ENCODE measurements around the gene SLC25A17.
"Not testable (repeated sequence)": the region's sequence is repeated elsewhere in the genome, so short reads cannot be mapped to it uniquely, and the experiment has no call there.

SLC25A17 gene, protein sequence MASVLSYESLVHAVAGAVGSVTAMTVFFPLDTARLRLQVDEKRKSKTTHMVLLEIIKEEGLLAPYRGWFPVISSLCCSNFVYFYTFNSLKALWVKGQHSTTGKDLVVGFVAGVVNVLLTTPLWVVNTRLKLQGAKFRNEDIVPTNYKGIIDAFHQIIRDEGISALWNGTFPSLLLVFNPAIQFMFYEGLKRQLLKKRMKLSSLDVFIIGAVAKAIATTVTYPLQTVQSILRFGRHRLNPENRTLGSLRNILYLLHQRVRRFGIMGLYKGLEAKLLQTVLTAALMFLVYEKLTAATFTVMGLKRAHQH

DNA sequence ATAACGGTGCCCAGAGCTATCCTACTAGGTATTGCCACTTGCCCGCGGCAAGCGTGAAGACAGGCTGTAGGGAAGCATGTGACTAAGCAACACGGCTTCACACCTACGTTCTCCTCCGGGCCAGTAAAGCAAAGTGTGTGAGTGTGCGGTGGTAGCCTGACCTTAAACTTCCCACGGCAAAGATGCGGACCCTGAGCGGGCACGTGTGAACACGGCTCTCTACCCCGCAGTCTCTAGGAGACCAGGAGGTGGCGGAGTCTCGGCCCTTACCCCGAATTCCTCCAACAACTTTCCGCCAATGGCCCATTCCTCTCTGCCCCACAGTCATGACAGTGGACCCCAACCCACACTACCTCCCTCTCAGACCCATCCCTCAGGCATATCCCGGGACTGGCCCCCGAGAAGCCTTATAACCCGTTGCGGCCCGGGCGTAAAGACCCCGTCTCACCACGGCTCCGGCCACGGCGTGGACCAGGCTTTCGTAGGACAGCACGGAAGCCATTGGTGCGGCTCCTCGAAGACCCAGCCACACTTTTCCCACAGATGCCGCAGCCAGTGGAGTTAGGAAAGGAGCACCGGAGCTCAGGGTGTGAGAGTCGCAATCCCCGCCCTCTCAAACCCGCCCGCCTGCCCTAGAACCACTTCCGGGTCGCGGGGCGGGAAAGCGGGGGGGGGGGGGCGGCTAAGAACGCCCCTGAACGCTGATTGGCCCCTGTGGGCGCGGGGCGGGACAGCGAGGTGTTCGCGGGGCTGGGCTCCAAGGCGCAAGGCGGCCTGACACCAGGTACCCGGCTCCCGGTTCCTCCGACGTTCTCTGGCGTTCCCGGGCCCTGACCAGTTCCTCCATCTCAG is at the start of gene SLC25A17:
Gene SLC25A17 (minus strand): TSS at position 600 of the 852 bp plus-strand sequence. CDS start 98 bp downstream, at position 502.
- DNase-seq (ENCODE audit: low spot score), result peak; percentile 89

DNA sequence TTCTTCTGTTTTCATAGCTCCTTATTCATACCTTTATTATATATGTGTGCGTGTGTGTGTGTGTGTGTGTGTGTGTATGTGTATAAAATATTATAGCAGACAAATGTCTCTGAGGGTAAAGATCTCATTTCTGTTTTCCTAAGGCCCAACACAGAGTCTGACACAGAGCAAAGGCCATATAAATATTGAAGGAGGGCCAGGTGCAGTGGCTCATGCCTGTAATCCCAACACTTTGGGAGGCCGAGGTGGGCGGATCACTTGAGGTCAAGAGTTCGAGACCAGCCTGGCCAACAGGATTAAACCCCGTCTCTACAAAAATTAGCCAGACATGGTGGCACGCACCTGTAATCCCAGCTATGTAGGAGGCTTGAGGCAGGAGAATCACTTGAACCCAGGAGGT is 49.2 kb upstream of the SLC25A17 start:
- DNase-seq (ENCODE audit: low spot score), result not testable (repeated sequence)

DNA sequence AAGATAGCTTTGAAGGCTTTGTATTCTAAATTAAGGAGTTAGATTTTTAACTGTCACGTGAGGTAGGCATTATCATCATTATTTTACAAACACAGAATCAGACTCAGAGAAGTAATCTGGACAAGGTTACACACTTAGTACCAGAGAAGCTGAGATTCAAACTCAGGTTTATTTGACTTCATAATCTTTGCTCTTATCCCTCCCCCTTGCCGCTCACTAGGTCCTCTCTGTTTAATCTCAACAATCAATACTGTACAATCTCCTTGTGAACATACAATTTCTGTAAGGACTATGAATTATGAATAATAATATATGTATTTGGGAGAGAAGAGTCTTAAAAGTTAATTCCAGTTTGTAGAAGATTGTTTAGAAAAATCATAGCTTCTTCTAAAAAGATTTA is 48.0 kb upstream of the SLC25A17 start:
- no peak for DNase-seq (ENCODE audit: low spot score)

DNA sequence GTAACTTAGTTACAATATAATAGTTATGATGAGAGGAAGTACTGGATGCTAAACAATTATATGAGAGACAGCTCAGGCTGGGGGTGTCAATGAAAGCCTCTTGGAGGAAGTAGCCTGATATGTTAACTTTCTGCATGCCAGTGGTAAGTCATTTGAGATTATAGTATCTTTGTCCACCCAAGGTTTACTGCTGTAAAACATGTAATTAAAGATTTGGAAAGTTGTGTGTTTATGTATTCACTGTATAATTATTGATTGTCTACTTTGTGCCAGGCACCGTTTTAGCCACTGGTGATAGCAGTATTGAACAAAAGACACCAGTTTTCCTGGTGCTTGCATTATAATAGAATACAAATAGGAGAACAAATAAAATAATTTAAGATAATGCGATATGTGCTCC is 43.4 kb upstream of the SLC25A17 start:
- no peak for DNase-seq (ENCODE audit: low spot score)

DNA sequence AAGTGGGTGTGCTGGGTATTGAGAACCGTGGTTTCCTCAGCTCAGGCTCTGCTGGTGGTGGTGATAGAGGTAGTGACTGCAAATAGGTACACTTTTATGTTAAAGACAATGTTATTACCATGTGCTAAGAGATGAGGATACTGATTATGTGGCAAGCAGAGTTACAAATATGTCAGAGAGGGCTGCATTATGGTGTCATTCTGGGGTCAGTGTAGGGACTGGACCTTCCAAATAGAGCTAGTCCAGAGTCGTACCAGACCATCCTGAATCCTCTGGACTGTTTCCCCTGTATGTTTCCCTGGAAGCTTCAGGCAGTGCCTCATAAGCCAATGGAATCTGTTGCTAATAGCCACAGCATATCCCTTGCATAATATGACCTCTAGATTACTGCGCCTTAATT is 42.9 kb upstream of the SLC25A17 start, which contains the start of gene DNAJB7:
Gene DNAJB7 (minus strand): TSS at position 101 of the 400 bp plus-strand sequence. CDS start 119 bp downstream, outside the sequence.
- DNase-seq (ENCODE audit: low spot score), result no peak

DNA sequence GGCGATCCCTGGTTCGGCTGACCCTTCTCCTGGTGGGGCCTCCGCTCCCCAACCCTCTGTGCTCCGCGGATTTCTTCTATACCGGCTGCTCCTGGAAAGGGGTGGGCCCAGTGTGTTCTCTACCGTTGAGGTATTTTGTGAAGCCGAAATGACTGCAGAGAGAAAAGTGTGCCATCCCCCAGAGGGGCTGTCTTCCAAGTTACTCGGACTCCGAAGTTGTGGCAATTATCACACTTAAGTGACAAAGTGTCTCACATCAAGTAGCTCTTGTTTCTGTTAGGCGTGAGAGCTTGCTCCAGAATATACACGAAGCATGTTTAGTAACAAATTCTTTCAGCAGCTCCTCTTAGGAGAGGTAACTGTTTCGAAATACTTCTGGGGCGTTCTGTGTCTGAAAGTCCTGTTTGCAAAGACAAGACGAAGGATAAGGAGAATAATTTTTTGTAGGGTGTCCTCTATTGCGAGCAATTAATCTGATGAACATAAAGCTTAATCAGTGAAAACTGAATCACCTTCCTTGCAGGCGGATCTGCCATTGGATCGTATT is 38.2 kb upstream of the SLC25A17 start:
- no peak for DNase-seq (ENCODE audit: low spot score)

DNA sequence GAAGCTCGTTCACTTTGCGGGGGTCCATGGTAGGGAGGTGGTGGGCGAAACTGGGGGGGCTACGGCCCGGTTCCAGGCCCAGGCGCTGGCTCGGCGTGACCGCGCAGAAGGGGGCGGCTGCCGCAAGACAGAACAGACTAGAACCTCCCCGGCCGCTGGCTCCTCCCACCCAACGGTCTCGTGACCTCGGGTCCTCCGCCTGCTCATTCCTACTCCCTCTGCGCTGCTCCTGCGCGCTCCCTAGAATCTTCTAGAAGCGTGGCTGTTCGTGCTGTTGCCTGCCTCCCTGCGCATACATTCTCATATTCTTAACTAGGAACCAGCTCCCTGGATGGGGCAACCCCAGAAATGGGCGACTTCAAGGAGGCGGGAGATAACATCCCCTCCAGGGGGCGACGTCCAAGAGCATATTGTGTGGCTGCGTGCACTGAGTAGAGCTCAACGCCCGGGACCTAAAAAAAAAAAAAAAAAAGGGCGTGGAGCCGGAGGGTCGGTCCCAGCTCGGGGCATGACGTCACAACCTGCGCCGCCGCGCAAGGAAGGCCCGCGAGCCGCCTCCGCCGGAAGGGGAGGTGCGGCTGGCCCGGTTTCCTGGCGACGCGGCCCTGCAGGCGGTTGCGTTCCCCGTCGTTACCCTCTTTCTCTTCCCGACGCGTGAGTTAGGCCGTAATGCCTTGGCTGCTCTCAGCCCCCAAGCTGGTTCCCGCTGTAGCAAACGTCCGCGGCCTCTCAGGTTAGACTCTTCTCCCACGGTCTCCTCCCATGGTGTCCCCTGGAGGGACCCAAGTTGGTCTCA is 37.6 kb upstream of the SLC25A17 start, which contains the start of the genes ST13 and XPNPEP3:
Gene ST13 (minus strand): TSS at position 127 of the 796 bp plus-strand sequence. CDS start 99 bp downstream, at position 28.
Gene XPNPEP3 (plus strand): TSS at position 636 of the 796 bp plus-strand sequence. CDS start 34 bp downstream, at position 670.
- peak; percentile 97 for DNase-seq (ENCODE audit: low spot score)

DNA sequence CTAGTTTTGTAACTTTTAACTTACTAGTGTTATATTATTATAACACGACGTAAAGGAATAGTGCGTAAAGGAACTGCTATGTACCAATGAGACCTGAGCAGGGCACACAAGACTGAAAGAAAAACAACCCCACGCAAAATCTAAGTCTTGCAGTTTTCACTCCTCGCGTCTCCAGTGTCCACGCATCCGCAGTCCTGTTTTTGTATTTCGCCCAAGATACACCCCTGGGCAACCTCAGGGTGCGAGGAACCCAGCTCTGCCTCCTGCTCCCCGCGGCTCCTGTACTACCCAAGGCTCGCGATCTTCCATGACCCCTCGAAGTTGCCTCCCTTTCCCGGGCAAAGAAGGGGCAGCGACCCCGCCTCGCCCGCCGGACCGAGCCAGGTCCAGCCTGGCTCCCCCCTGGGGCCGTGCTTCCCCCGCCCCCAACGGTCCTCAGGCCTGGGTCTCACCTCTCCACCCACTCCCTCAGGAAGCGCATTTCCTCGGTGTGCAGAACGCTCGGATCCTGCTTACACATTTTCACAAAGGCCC is 36.9 kb upstream of the SLC25A17 start:
- peak; percentile 56 for DNase-seq (ENCODE audit: low spot score)

DNA sequence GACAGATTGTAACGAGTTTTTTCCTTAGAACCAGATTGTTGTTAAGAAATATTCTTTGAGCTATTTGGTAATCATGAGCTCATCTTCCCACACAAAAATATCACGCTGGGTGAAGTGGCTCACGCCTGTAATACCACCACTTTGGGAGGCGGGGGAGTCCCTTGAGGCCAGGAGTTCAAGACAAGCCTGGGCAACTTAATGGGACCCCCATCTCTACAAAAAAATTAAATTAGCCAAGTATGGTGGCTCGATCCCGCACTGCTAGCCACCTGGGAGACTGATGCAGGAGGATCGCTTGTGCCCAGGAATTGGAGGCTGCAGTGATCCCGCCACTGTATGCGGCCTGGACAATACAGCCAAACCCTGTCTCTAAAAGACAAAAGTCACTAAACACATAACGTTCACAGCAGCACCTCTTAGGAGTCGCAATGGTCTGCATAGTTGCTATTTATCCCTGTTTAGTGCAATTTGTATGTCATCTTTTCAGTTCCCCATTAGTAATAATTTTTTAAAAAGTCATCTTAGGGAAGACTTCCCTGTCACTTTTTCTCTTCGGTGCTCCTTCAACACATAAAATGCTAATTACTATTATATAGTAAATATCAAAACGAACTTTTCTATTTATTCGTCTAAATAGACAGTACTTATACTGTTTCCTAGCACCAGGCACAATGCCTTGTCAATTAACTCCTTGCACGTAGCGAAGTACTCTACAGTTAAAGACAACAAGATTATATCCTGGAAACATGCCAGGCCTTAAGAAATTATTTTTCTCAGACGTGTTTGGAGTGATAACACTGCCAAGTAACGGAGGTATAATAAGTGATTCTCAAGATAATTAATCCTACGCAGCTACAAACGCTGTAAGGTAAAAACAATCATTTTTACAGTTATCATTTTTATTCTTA is 36.2 kb upstream of the SLC25A17 start:
- DNase-seq (ENCODE audit: low spot score), result peak; percentile 32

DNA sequence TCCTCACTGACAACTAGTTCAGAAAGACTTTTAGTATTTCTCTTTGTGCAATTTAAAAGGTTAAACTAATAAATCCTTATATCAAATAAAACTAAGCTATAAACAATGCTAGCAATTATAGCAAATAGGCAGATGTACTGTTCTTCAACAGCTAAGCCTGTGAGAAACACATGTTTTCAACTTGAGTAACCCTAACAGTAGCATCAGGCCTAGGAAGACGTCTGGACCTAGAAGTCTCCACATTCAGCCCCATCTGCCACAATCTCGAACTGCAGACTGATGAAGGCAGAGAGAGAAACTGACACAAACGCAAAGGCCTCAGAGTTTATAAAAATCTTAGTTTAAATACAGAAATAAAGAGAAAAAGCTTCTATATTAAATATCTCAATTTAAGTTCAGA is 34.8 kb upstream of the SLC25A17 start:
- DNase-seq (ENCODE audit: low spot score), result no peak

DNA sequence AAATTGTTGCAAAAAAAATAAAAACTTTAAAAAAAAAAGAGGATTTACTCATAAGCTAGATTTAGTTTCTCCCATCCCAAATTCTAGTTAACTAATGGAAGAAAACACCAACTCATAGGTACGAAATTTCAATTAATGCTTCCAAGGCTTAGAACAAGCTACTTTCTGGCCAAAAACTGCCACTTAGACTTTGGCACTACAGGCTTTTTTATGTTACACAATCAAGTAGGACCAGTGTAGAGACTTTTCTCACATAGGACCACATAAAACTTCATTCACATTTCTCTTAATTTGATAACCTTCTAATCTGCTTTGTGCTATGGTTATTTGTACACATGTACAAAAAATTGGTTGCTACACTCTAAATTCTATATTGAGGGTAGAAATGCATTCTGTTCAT is 34.2 kb upstream of the SLC25A17 start:
- no peak for DNase-seq (ENCODE audit: low spot score)

DNA sequence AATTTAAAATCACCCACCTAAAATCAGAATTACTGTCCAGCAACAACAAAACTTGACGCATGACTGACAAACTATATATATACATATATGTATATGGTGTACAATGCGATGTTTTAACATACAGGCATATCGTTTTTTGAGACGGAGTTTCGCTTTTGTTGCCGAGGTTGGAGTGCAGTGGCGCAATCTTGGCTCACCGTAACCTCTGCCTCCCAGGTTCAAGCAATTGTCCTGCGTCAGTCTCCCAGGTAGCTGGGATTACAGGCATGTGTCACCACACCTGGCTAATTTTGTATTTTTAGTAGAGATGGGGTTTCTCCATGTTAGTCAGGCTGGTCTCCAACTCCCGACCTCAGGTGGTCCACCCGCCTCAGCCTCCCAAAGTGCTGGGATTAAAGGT is 26.7 kb upstream of the SLC25A17 start:
- not testable (repeated sequence) for DNase-seq (ENCODE audit: low spot score)

DNA sequence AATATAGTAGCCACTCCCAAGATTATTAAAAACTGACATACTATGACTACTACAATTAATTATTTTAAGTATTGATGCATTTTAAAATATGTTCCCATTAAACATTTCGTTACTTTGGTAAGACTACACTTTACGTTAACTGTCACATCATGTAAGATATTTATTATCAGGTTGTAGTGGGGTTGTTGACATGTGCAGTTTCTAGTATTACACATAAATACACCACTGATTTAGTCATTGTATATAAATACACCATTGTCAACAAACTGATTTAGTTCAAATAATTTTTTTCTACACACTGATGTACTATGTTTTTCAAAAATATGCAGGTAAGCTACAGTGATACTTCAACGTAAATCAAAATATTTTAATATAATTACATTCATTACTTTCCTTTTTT is 25.8 kb upstream of the SLC25A17 start:
- DNase-seq (ENCODE audit: low spot score), result no peak

DNA sequence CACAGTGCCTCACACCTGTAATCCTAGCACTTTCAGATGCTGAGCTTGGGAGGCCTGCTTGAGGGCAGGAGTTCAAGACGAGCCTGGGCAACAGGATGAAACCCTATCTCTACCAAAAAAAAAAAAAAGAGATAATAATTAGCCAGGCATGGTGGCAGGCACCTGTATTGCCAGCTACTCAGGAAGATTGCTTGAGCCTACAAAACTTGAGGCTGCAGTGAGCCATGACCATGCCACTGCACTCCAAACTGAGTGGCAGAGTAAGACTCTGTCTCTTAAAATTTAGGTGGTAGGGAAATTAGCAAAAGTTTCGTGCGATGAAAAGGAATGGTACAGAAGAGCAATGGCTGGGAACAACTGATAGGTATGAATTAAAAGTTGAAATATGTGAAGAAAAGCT is 19.3 kb upstream of the SLC25A17 start:
- DNase-seq (ENCODE audit: low spot score), result no peak

DNA sequence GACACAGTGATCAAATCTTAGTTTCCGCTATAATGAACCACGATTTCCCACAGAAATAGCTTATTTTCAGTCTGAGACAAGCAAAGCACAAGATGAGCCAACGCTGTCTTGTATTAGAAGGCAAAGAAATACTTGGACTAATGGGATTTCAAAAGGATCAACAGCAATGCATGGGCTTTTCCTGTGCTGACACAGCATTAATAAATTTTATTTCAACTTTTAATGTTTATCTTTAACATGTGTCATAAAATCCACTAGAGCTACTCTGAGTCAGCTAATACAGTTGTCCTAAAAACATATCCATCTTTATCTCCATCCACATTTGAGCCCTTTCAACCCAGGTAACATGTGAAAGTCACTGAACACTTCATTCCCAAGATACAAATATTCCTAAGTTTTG is 15.5 kb upstream of the SLC25A17 start:
- no peak for DNase-seq (ENCODE audit: low spot score)

DNA sequence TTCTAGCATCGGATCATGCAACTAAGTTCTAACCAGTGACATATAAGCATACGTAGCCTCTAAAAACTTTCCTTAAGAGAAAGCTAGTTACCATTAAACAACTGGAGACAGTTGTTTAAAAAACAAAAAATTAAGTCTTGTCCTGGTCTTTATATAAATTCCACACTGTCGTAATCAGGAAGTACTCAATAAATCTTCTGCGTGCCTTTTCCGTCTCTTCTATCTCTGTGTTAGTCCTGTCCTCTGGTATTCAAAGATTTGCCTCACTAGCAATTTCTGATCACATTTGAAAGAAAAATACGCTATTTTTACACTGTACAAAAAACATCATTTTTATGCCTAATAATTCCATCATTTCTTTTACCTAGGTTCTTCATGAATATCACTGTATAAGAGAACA is 10.0 kb upstream of the SLC25A17 start:
- no peak for DNase-seq (ENCODE audit: low spot score)

DNA sequence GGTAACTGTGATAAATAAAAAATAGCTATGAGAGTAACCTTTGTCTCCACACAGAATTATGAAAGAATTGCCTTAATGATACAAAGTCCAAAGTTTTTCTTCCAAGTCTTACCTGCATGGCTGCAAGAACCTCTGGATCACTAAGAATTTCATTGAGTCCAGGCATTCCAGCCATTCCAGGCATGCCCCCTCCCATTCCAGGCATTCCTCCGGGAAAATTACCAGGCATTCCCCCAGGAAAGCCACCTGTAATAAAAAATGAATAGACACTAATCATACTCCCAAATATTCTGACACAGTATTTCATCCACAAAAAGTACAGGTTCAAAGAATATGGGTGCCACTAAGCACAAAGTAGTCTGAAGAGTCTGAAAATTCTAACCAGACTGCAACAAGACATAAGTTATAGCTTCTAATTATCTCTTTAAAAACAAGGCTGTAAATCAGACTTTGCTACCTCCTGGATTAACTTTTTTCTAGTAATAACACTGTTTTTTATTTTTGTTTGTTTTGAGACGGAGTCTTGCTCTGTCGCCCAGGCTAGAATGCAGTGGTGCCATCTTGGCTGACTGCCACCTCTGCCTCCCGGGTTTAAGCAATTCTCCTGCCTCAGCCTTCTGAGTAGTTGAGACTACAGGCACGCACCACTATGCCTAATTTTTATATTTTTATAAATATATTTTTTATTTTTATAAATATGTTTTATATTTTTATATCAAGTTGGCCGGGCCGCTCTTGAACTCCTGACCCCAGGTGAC is 8.0 kb upstream of the SLC25A17 start:
- no peak for DNase-seq (ENCODE audit: low spot score)

DNA sequence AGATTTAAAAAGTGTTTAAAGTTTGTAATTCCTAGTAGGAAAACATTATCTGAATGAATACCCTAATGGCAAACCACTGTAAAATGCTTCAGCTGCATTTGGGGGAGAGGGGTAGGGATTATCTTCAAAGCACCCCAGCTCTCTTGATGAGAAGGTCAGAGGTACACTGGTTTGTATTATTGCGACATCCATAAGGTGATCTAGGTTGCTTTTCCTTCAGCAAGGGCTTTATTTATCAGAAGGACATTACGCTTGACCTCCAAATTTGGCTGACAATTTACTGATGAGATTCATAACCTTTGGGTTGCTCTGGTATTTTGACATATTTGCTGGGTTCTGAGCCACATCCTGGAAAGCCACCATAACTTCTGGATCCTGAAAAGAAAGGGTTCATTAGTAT is 7.1 kb upstream of the SLC25A17 start:
- not testable (repeated sequence) for DNase-seq (ENCODE audit: low spot score)

DNA sequence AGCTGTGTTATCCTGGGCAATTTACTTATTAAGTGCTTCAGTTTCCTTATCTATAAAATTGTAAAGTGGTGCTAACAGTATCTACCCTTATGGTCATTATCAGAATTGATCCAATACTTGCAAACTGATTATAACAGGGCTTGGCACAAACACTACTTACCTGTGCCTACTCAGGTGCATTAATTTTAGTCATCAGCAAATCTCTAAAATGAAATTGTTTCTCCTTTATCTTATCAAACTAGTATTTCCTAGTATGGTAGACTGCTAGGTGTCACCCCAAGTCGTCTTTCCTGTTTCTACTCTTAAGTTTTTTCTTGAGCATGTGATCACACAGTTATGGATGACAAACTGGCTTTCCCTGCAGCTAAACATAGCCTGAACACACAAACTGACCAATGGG is 4.3 kb upstream of the SLC25A17 start:
- no peak for DNase-seq (ENCODE audit: low spot score)
